ENCODE data around the gene DIAPH2.

The DIAPH2 gene

DNA sequence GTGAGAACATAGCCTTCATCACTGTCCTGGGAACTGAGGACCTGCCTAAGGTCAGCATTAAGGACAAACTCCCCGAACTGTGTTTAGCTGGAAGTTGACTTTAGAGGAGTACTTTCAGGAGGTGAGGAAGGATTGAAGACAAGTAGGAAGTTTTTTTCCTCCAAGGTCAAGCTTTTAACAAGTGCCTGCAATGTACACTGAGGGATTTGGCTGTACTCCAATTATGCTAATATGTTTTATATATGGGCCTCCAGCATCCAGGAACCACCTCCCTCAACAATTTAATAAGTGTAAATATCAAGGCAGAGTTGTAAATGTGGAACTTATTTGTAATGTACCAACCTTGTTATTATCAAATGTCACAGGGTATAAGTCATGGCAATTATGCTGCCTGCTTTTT is 925.3 kb downstream of the DIAPH2 start:
- no peaks in the 10 kb centered on the region for H3K27me3 Mint-ChIP-seq
- no peak for DNase-seq
- CTCF ChIA-PET, result no interaction called here
- no peaks in the 10 kb centered on the region for H3K36me3 Mint-ChIP-seq
- no peak overlapping the region for H3K27ac Mint-ChIP-seq
- H3K9me3 Mint-ChIP-seq, result no peaks in the 10 kb centered on the region
- no peaks in the 10 kb centered on the region for H3K4me1 Mint-ChIP-seq
- no peak overlapping the region for H3K4me3 Mint-ChIP-seq

- H3K27me3 Mint-ChIP-seq, result no peaks in the 10 kb centered on the region
- CTCF ChIA-PET, result no interaction called here
- no peak for DNase-seq
- no peak overlapping the region for H3K4me3 Mint-ChIP-seq
- H3K27ac Mint-ChIP-seq, result no peak overlapping the region
- no peaks in the 10 kb centered on the region for H3K4me1 Mint-ChIP-seq
- no peaks in the 10 kb centered on the region for H3K36me3 Mint-ChIP-seq
- no peaks in the 10 kb centered on the region for H3K9me3 Mint-ChIP-seq
Measured at GRCh38 chrX:97616883-97617530, 932.4 kb downstream of the DIAPH2 start.

- Mint-ChIP-seq H3K4me1 (no peaks in the 10 kb centered on the region), H3K27me3 (no peaks in the 10 kb centered on the region), H3K4me3 (no peak overlapping the region), H3K9me3 (no peaks in the 10 kb centered on the region), H3K36me3 (no peaks in the 10 kb centered on the region), H3K27ac (no peak overlapping the region)
- DNase-seq, result no peak
- CTCF ChIA-PET, result no interaction called here
Measured at GRCh38 chrX:97619499-97619898, 934.9 kb downstream of the DIAPH2 start.

DNA sequence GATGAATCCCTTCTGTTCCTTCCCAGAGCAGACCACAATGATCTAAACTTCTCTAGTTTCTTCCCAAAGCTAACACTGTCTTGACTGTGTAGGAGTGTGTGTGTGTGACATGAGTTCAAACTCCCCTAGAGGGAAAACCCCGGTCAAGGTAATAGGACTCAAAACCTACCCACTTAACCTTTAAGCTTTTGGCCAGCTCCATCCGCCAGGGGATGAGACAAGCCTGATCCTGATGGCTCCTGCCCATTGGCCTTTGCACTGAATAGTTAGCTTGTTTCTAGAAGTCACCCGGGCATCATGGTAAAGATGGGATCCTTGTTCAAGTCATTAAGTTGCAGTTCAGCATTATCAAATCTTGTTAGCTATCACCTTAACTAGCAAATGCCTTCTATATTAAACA is 937.5 kb downstream of the DIAPH2 start:
- Mint-ChIP-seq H3K27ac (no peak overlapping the region), H3K9me3 (no peaks in the 10 kb centered on the region), H3K4me3 (no peak overlapping the region), H3K36me3 (no peaks in the 10 kb centered on the region), H3K4me1 (no peaks in the 10 kb centered on the region), H3K27me3 (no peaks in the 10 kb centered on the region)
- CTCF ChIA-PET, result no interaction called here
- no peak for DNase-seq

DNA sequence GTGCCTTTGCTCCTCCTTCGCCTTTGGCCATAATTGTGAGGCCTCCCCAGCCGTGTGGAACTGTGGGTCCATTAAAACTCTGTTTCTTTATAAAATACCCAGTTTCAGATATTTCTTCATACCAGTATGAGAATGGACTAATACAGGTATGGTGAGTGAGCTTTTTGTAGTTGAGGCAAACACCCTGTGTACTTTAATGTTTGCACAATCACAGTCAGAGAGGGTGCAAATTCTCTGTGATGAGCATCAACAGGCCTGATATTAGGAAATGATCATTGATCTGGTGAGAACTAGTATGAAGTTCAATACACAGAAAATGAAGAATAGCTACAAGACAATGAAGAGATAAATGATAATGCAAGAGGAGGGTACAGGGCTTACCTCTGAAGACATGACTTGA is 943.7 kb downstream of the DIAPH2 start:
- CTCF ChIA-PET, result no interaction called here
- no peak for DNase-seq
- Mint-ChIP-seq H3K27ac (no peak overlapping the region), H3K36me3 (no peaks in the 10 kb centered on the region), H3K4me1 (no peaks in the 10 kb centered on the region), H3K9me3 (no peaks in the 10 kb centered on the region), H3K4me3 (no peak overlapping the region), H3K27me3 (peaks cover 4% of the 10 kb centered on the region)

DNA sequence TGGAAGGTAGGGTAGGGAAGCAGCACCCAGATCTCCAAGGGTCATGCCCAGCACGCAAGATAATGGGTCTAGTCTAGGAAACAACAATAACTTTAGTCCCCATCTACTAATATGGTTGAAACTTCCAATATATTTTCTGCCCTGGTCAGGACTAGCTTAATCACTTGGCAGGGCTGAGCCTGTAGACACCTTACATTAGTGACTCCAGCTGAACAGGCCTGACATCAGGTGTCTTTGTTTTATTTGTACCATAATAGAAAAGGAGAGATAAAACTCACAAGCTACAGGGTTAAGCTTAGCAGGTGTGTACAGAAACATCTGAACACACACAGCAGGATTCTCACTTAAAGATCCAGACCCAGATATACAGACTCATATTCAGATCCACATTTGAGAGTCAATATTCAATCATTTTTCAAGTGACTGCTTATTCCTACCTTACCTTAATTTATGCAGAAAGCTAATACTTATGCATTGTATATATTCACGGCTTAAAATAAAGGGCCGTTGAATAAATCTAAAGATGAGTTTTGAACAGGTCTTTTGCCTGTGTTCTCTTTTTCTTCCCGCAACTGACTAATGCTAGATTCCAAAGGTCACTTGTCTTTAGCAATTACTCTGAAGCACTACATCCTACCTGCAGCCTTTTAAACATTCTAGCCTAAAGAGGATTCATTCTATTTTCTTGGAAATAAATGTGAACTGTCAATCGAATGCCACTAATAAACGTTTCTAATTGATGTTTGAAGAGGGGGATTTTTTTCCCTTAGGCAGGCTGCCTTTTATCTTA is 944.4 kb downstream of the DIAPH2 start:
- no peaks in the 10 kb centered on the region for H3K9me3 Mint-ChIP-seq
- no peak overlapping the region for H3K27ac Mint-ChIP-seq
- no peak overlapping the region for H3K4me3 Mint-ChIP-seq
- no peaks in the 10 kb centered on the region for H3K36me3 Mint-ChIP-seq
- CTCF ChIA-PET, result no interaction called here
- H3K27me3 Mint-ChIP-seq, result peaks cover 4% of the 10 kb centered on the region
- no peak for DNase-seq
- H3K4me1 Mint-ChIP-seq, result no peaks in the 10 kb centered on the region

DNA sequence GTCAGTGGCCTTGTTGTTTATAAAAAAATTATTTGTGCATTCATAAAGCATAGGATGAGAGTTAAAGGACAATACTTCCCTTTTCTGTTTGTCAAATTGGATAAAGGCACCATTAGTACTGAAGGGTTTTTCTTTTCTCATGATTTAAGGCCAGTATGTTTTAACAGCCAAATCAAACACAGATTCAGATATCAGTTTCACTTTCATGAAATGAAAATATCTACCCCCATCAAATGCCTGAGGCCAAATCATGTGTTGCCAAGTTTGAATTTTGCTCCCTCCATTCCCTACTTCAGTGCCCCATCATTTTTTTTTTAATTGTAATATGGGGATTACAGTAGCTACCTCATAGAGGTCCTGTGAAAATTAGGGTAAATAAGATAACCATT is 944.9 kb downstream of the DIAPH2 start:
- Mint-ChIP-seq H3K27ac (no peak overlapping the region), H3K4me1 (no peaks in the 10 kb centered on the region), H3K36me3 (no peaks in the 10 kb centered on the region), H3K27me3 (peaks cover 4% of the 10 kb centered on the region), H3K4me3 (no peak overlapping the region), H3K9me3 (no peaks in the 10 kb centered on the region)
- CTCF ChIA-PET, result no interaction called here
- no peak for DNase-seq

DNA sequence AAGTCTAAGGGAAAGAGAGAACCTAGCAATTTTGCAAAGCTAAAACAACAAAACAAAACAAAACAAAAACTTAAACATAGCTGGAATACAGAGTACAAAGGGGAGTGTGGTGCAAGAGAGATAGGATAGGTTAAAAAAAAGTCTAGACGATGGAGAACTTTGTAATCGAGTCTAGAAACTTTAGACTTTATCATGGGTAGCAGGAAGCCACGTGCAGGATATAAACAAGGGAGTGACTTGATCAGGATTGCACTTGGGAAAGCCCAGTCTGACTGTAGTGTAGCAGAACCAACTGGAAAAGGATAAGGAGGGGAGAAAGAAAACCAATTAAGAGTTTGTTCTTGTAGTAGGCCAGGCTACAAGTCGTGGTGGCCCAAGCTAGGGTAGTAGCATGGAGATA is 949.2 kb downstream of the DIAPH2 start:
- CTCF ChIA-PET, result no interaction called here
- H3K9me3 Mint-ChIP-seq, result no peaks in the 10 kb centered on the region
- H3K27me3 Mint-ChIP-seq, result peaks cover 4% of the 10 kb centered on the region
- no peaks in the 10 kb centered on the region for H3K4me1 Mint-ChIP-seq
- H3K27ac Mint-ChIP-seq, result no peak overlapping the region
- no peak overlapping the region for H3K4me3 Mint-ChIP-seq
- no peaks in the 10 kb centered on the region for H3K36me3 Mint-ChIP-seq
- DNase-seq, result no peak

- CTCF ChIA-PET, result interaction anchor here (0.6 kb wide), 1 partner anchor 822 kb away, joined by 6 read pairs; no protein-coding TSS in a partner anchor
Measured at GRCh38 chrX:97636473-97637140, 952.0 kb downstream of the DIAPH2 start.

GRCh38 chrX:97637289-97637688 is 952.6 kb downstream of the DIAPH2 start:
- no peaks in the 10 kb centered on the region for H3K4me1 Mint-ChIP-seq
- H3K9me3 Mint-ChIP-seq, result no peaks in the 10 kb centered on the region
- CTCF ChIA-PET, result interaction anchor here (0.6 kb wide), 1 partner anchor 823 kb away, joined by 6 read pairs; no protein-coding TSS in a partner anchor
- peaks cover under 1% of the 10 kb centered on the region for H3K27me3 Mint-ChIP-seq
- no peak overlapping the region for H3K27ac Mint-ChIP-seq
- no peaks in the 10 kb centered on the region for H3K36me3 Mint-ChIP-seq
- no peak overlapping the region for H3K4me3 Mint-ChIP-seq
- DNase-seq, result no peak

More at GRCh38 chrX:97636473-97637140, 952.0 kb downstream of the DIAPH2 start:
- no peak for DNase-seq
- H3K36me3 Mint-ChIP-seq, result no peaks in the 10 kb centered on the region
- H3K4me3 Mint-ChIP-seq, result no peak overlapping the region
- no peak overlapping the region for H3K27ac Mint-ChIP-seq
- peaks cover 4% of the 10 kb centered on the region for H3K27me3 Mint-ChIP-seq
- H3K9me3 Mint-ChIP-seq, result no peaks in the 10 kb centered on the region
- H3K4me1 Mint-ChIP-seq, result no peaks in the 10 kb centered on the region

GRCh38 chrX:97638621-97639020 is 954.0 kb downstream of the DIAPH2 start:
- no peak for DNase-seq
- H3K4me1 Mint-ChIP-seq, result no peaks in the 10 kb centered on the region
- H3K9me3 Mint-ChIP-seq, result no peaks in the 10 kb centered on the region
- H3K27ac Mint-ChIP-seq, result no peak overlapping the region
- no peaks in the 10 kb centered on the region for H3K27me3 Mint-ChIP-seq
- no peaks in the 10 kb centered on the region for H3K36me3 Mint-ChIP-seq
- no peak overlapping the region for H3K4me3 Mint-ChIP-seq
- CTCF ChIA-PET, result no interaction called here

- DNase-seq, result no peak
- H3K36me3 Mint-ChIP-seq, result no peaks in the 10 kb centered on the region
- CTCF ChIA-PET, result no interaction called here
- no peak overlapping the region for H3K4me3 Mint-ChIP-seq
- H3K27ac Mint-ChIP-seq, result no peak overlapping the region
- no peaks in the 10 kb centered on the region for H3K27me3 Mint-ChIP-seq
- H3K4me1 Mint-ChIP-seq, result no peaks in the 10 kb centered on the region
- no peaks in the 10 kb centered on the region for H3K9me3 Mint-ChIP-seq
Measured at GRCh38 chrX:97639526-97639925, 954.9 kb downstream of the DIAPH2 start.

Measured in activated naive CD4-positive, alpha-beta T cell treated with anti-CD3 and anti-CD28 coated beads, Interleukin-2, amount 10 ng/mL, durations not matched to agents 7 days and 5 days (primary cell).